Myocyte (in vitro differentiated cells): ENCODE measurements around the gene PTPRN2. TPM values are rescaled to one million over a fixed set of nuclear protein-coding genes. Genes with fewer than 3 reads are reported as not detected.
"Not testable (repeated sequence)": the region's sequence is repeated elsewhere in the genome, so short reads cannot be mapped to it uniquely, and the experiment has no call there.

ENCODE experiments used
- DNase-seq: peaks from one replicate; pipeline ENCODE4 v3.0.0-alpha.2; 2012; ENCODE audit warnings: low read depth
- total RNA-seq: library from RNA; depleted of rRNA; stranded (reverse); fragments of >200 nt; gene quantifications from 2 replicates; pipeline ENCODE4 v1.2.3, GENCODE V29; 2014

PTPRN2 gene
- total RNA-seq, 1 donor from 2014 or later, result 0.24 TPM

GRCh38 chr7:158284617-158285382 is 302.8 kb downstream of the PTPRN2 start:
- no peak for DNase-seq

GRCh38 chr7:158284121-158284520 is 303.5 kb downstream of the PTPRN2 start:
- DNase-seq, result no peak

- DNase-seq, result no peak
Observed at GRCh38 chr7:158283016-158283974, 304.3 kb downstream of the PTPRN2 start.

GRCh38 chr7:158282461-158283001 is 305.1 kb downstream of the PTPRN2 start:
- no peak for DNase-seq

- no peak for DNase-seq
Observed at GRCh38 chr7:158281441-158281840, 306.2 kb downstream of the PTPRN2 start.

GRCh38 chr7:158280448-158281144 is 307.0 kb downstream of the PTPRN2 start:
- no peak for DNase-seq

- no peak for DNase-seq
Observed at GRCh38 chr7:158279539-158280447, 307.8 kb downstream of the PTPRN2 start.

GRCh38 chr7:158278745-158279320 is 308.8 kb downstream of the PTPRN2 start:
- no peak for DNase-seq

GRCh38 chr7:158277219-158278141 is 310.1 kb downstream of the PTPRN2 start:
- no peak for DNase-seq

- DNase-seq, result no peak
Observed at GRCh38 chr7:158276414-158277218, 311.0 kb downstream of the PTPRN2 start.

- no peak for DNase-seq
Observed at GRCh38 chr7:158275711-158276413, 311.8 kb downstream of the PTPRN2 start.

- no peak for DNase-seq
Observed at GRCh38 chr7:158274996-158275395, 312.6 kb downstream of the PTPRN2 start.

- no peak for DNase-seq
Observed at GRCh38 chr7:158274404-158274811, 313.2 kb downstream of the PTPRN2 start.

- DNase-seq, result not testable (repeated sequence)
Observed at GRCh38 chr7:158273756-158274342, 313.8 kb downstream of the PTPRN2 start.

GRCh38 chr7:158273138-158273651 is 314.4 kb downstream of the PTPRN2 start:
- DNase-seq, result no peak

- no peak for DNase-seq
Observed at GRCh38 chr7:158272509-158273137, 315.0 kb downstream of the PTPRN2 start.
